GM12892 (cell line): ENCODE results near the gene SLC35B1.

Experiments used
- DNase-seq: peaks from one replicate; pipeline ENCODE4 v3.0.0; 2011; ENCODE audit not compliant: insufficient read length
- FAIRE-seq: peaks from 2 replicates; lab custom pipeline; 2011; peaks lifted over from hg19 to GRCh38; lab: Jason Lieb, UNC
- POLR2A ChIP-seq: IDR thresholded peaks from 2 replicates; pipeline ENCODE4 v1.6.1; 2011; ENCODE audit warnings: low read depth, low read length, control low read depth
- POLR2AphosphoS5 ChIP-seq: IDR thresholded peaks from 2 replicates; pipeline ENCODE4 v1.6.1; 2011; ENCODE audit warnings: low read depth, low read length, control low read depth
- TAF1 ChIP-seq: IDR thresholded peaks from 2 replicates; pipeline ENCODE4 v1.6.1; 2011; ENCODE audit warnings: low read depth, mild to moderate bottlenecking, control low read depth, low read length, borderline replicate concordance

The SLC35B1 gene

GRCh38 chr17:49715216-49715615 lies 7.5 kb upstream of the SLC35B1 start:
- no peak for TF ChIP-seq POLR2A
- TF ChIP-seq POLR2AphosphoS5, result no peak
- no peak for TF ChIP-seq TAF1
- DNase-seq, result no peak
- no peak for FAIRE-seq

GRCh38 chr17:49708515-49709183 lies 885 bp upstream of the SLC35B1 start:
- DNase-seq, result no peak
- TF ChIP-seq POLR2AphosphoS5 (no peak), TAF1 (no peak), POLR2A (no peak)
- no peak for FAIRE-seq

GRCh38 chr17:49707246-49707607 lies 537 bp downstream of the SLC35B1 start:
- no peak for DNase-seq
- FAIRE-seq, result no peak

DNA sequence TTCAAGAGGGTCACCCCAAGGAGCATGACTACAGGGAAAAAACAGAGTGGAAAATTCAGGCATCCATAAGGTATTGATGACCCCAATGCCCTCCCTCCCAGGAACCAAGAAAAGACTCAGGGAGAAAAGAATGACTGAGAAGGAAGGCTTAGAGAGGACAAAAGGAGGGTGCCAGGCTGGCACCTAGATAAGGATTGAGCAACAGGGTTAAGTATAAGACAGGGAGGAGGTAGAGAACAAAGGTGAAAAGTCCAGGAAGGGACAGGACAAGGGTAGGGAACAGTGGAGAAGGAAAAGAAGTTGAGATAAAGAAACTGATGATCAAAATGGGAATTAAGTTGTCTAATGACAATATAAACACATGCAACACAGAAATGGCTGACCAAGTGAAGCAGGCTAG lies 2.5 kb downstream of the SLC35B1 start:
- no peak for FAIRE-seq
- DNase-seq, result no peak
- TF ChIP-seq POLR2A, result no peak

More at GRCh38 chr17:49707246-49707607, 537 bp downstream of the SLC35B1 start:
- TF ChIP-seq POLR2A (no peak), POLR2AphosphoS5 (no peak), TAF1 (no peak)

DNA sequence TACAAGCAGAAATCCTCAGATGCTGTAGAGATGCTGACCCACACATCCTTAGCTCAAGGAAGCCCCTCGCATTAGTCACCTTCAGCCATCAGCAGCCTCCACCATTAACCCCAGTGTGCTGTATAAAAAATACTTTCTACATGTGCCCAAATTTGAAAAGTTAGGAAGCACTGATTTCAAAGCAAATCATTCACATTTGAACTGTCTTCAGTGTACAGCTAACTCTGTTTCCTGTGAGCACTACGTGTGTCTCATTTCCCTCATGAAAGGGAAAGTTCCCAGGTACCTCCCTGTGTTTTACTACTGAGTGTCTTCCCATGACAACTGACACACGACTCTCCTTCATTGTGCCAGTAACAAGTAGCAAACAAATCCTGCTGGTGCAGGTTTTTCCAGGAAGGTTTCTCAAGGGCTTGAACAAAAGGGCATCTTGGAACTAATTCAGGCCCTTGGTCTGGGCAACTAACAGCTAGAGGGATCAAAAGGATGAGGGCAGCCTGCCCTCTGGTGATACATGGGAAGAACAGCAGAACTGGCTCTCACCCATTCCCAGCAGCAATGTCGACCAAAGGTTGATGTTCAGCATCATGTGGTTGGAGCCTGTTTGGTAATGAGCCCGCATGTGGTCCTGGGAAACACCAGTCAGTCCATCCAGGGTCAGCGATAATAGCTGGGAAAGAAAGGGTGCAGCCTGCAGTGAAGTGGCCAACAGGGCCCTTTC lies 4.0 kb downstream of the SLC35B1 start:
- TF ChIP-seq TAF1 (no peak), POLR2A (no peak), POLR2AphosphoS5 (no peak)

GRCh38 chr17:49700960-49701359 lies 6.8 kb downstream of the SLC35B1 start:
- TF ChIP-seq POLR2AphosphoS5, result no peak
- TF ChIP-seq POLR2A, result no peak
- no peak for TF ChIP-seq TAF1
- DNase-seq (no peak), FAIRE-seq (no peak)

More for the DNA sequence above, 4.0 kb downstream of the SLC35B1 start:
- DNase-seq (no peak), FAIRE-seq (no peak)

GRCh38 chr17:49699966-49700575 lies 7.7 kb downstream of the SLC35B1 start:
- DNase-seq (no peak), FAIRE-seq (no peak)
- no peak; the same call in 1 of the 2 replicates for TF ChIP-seq POLR2A
- TF ChIP-seq TAF1, result no peak

- no peak for FAIRE-seq
- TF ChIP-seq POLR2A (no peak), TAF1 (no peak), POLR2AphosphoS5 (no peak)
- no peak for DNase-seq
Measured at GRCh38 chr17:49698005-49698404, 9.8 kb downstream of the SLC35B1 start.

GRCh38 chr17:49696233-49696761 lies 11.5 kb downstream of the SLC35B1 start:
- FAIRE-seq (peak; percentile 78), DNase-seq (no peak)
- TF ChIP-seq TAF1, result no peak
- 0 out of 2 replicates have a peak, but pooled peaks have one; percentile 40 for TF ChIP-seq POLR2A

GRCh38 chr17:49695698-49696232 lies 12.0 kb downstream of the SLC35B1 start:
- FAIRE-seq, result peak; percentile 24
- no peak for TF ChIP-seq POLR2AphosphoS5
- no peak for TF ChIP-seq POLR2A
- DNase-seq, result no peak

DNA sequence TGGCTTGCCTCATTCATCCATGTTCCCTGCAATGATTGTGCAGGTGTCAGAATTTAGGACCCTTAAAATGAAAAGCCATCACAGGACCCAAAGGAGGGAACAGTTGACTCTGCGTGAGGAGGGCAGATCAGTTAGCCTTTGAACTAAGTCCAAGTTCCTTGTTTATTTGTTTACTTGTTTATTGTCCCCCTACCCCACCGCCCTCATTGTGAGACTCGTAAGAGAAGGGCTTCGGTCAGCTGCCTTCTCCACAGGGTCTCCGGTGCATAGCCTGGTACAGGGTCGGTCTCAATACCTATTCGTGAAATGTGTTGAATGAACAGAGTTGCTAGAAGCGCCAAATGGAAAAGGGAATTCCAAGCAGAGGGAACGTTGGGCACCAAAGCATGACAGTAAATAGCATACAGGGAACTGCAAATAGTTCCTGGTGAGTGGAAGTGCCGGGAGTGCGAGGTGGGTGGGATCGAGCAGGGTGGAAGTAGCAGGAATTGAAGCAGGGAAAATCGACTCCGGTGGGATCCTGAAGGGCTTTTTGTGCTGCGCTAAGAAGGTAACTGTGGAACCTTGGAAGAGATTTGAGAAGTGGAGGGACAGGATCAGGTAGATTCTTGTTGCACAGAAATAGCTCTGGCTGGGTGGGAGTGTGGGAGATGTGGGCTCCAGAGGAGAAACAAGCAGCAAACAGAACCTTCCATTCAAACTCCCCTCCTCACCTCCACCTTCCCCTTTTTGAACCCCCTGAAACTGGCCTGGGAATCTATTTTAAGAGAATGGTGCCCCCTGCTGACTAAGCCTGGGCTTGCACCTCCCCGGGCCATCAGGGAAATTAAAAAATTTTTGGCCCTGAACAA lies 12.7 kb downstream of the SLC35B1 start:
- FAIRE-seq, result no peak
- TF ChIP-seq POLR2AphosphoS5, result no peak
- no peak for TF ChIP-seq POLR2A
- TF ChIP-seq TAF1, result no peak
- peak; percentile 40 for DNase-seq
